Prostate gland (tissue), 2 donors: ENCODE measurements around the gene LRRC23.
A peak's percentile ranks its signal among the peaks of the same experiment; 100 is the strongest.

Source experiments
- CTCF ChIP-seq, 4 experiments: fragments of 200-600 bp in 2 of 4; fragments of 450-650 bp in 2 of 4; sonication (generic) in 2 of 4; IDR thresholded peaks; 1 replicate in 3 of 4; 2 replicates in 1 of 4; pipeline ENCODE4 v1.5.1; 2016 to 2019; ENCODE audit warnings: antibody characterized with exemption in 4 of 4, mild to moderate bottlenecking in 2 of 4, moderate library complexity in 2 of 4
- POLR2A ChIP-seq: fragments of 450-650 bp; IDR thresholded peaks from one replicate; pipeline ENCODE4 v1.6.1; 2016; ENCODE audit warnings: antibody characterized with exemption, mild to moderate bottlenecking

- TF ChIP-seq CTCF (IDR thresholded peaks at IDR 0.05) (peak in 3 of 4 experiments; percentile 43 to 66 (median 59)), POLR2A (peak; percentile 95)
Measured at GRCh38 chr12:6946033-6946919, 41.7 kb downstream of the LRRC23 start.
